HG03139 (cell line): ENCODE measurements around the gene ITGB3.

Experiments
- ATAC-seq: cut with Tn5 transposase; IDR thresholded peaks from one replicate; pipeline ENCODE4 v1.9.1; 2021; ENCODE audit not compliant: unreplicated experiment

Gene ITGB3

GRCh38 chr17:47325176-47325575 is 71.5 kb downstream of the ITGB3 start:
- no peak for ATAC-seq

- no peak for ATAC-seq
Observed at GRCh38 chr17:47330548-47330947, 76.9 kb downstream of the ITGB3 start.

GRCh38 chr17:47332287-47332686 is 78.7 kb downstream of the ITGB3 start:
- no peak for ATAC-seq

- ATAC-seq: no peak
Observed at GRCh38 chr17:47335101-47335936, 81.7 kb downstream of the ITGB3 start.

GRCh38 chr17:47338026-47338425 is 84.4 kb downstream of the ITGB3 start:
- ATAC-seq: no peak

- no peak for ATAC-seq
Observed at GRCh38 chr17:47352848-47353247, 99.2 kb downstream of the ITGB3 start.

GRCh38 chr17:47358652-47359051 is 105.0 kb downstream of the ITGB3 start:
- no peak for ATAC-seq
